ENCODE data around the gene SFMBT2.

Gene SFMBT2

DNA sequence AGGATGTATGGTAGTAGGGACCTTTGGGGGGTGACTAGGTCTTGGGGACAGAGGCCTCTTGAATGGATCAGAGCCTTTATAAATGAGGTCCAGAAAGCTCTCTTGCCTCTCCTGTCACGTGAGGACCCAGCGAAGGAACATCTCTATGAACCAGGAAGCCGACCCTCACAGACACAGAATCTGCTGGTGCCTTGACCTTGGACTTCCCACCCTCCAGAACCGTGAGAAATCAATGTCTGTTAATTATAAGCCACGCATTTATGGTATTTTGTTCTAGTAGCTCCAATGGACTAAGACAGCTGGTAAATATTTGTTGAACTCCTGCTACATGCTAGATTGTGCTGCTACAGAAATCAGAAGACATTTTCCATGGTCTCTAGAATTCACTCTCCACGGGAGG is 276.9 kb downstream of the SFMBT2 start:
- Histone ChIP-seq H3K27me3 (ENCODE audit: control insufficient read depth, insufficient read depth, low read length) (no peaks in the 10 kb centered on the region), H3K4me3 (ENCODE audit: low read depth, low read length) (no peak overlapping the region), H3K4me1 (ENCODE audit: control insufficient read depth, insufficient read depth, low read length) (no peaks in the 10 kb centered on the region), H3K9ac (ENCODE audit: low read depth, low read length) (no peak overlapping the region), H3K9me3 (ENCODE audit: control insufficient read depth, insufficient read depth, low read length) (no peaks in the 10 kb centered on the region), H3K27ac (ENCODE audit: low read depth, low read length) (no peak overlapping the region), H3K36me3 (ENCODE audit: control insufficient read depth, insufficient read depth, low read length) (no peaks in the 10 kb centered on the region)

- Histone ChIP-seq H3K4me3 (ENCODE audit: low read depth, low read length) (no peak overlapping the region), H3K9ac (ENCODE audit: low read depth, low read length) (no peak overlapping the region), H3K27me3 (ENCODE audit: control insufficient read depth, insufficient read depth, low read length) (no peaks in the 10 kb centered on the region), H3K36me3 (ENCODE audit: control insufficient read depth, insufficient read depth, low read length) (no peaks in the 10 kb centered on the region), H3K27ac (ENCODE audit: low read depth, low read length) (no peak overlapping the region), H3K9me3 (ENCODE audit: control insufficient read depth, insufficient read depth, low read length) (no peaks in the 10 kb centered on the region), H3K4me1 (ENCODE audit: control insufficient read depth, insufficient read depth, low read length) (no peaks in the 10 kb centered on the region)
Observed at GRCh38 chr10:7133278-7133677, 277.6 kb downstream of the SFMBT2 start.

- Histone ChIP-seq H3K9me3 (ENCODE audit: control insufficient read depth, insufficient read depth, low read length) (no peaks in the 10 kb centered on the region), H3K4me3 (ENCODE audit: low read depth, low read length) (no peak overlapping the region), H3K9ac (ENCODE audit: low read depth, low read length) (no peak overlapping the region), H3K27me3 (ENCODE audit: control insufficient read depth, insufficient read depth, low read length) (no peaks in the 10 kb centered on the region), H3K27ac (ENCODE audit: low read depth, low read length) (no peak overlapping the region), H3K36me3 (ENCODE audit: control insufficient read depth, insufficient read depth, low read length) (no peaks in the 10 kb centered on the region), H3K4me1 (ENCODE audit: control insufficient read depth, insufficient read depth, low read length) (no peaks in the 10 kb centered on the region)
Observed at GRCh38 chr10:7130191-7130911, 280.5 kb downstream of the SFMBT2 start.

DNA sequence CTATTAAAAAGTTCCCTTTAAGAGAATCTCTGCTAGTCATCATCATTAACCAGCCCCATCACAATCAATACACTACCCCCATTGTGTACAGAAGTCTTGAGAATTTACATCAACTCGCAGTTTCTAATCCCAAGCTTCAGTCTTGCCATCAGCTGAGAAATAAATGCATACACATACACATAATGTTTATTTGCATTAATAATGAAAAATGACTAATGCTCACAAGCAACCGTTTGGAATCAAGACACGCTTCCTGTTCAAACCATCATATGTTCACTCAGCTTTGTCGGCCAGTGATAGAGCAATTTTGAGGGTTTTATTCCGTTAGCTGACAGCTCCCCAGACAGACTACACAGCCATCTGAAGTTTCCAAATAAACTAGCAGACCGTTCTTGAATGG is 287.1 kb downstream of the SFMBT2 start:
- Histone ChIP-seq H3K27me3 (ENCODE audit: control insufficient read depth, insufficient read depth, low read length) (no peaks in the 10 kb centered on the region), H3K36me3 (ENCODE audit: control insufficient read depth, insufficient read depth, low read length) (no peaks in the 10 kb centered on the region), H3K4me3 (ENCODE audit: low read depth, low read length) (no peak overlapping the region), H3K9me3 (ENCODE audit: control insufficient read depth, insufficient read depth, low read length) (no peaks in the 10 kb centered on the region), H3K4me1 (ENCODE audit: control insufficient read depth, insufficient read depth, low read length) (no peaks in the 10 kb centered on the region), H3K9ac (ENCODE audit: low read depth, low read length) (no peak overlapping the region), H3K27ac (ENCODE audit: low read depth, low read length) (no peak overlapping the region)

GRCh38 chr10:7122561-7122960 is 288.3 kb downstream of the SFMBT2 start:
- Histone ChIP-seq H3K27me3 (ENCODE audit: control insufficient read depth, insufficient read depth, low read length) (no peaks in the 10 kb centered on the region), H3K9me3 (ENCODE audit: control insufficient read depth, insufficient read depth, low read length) (no peaks in the 10 kb centered on the region), H3K4me3 (ENCODE audit: low read depth, low read length) (no peak overlapping the region), H3K27ac (ENCODE audit: low read depth, low read length) (no peak overlapping the region), H3K9ac (ENCODE audit: low read depth, low read length) (no peak overlapping the region), H3K36me3 (ENCODE audit: control insufficient read depth, insufficient read depth, low read length) (no peaks in the 10 kb centered on the region), H3K4me1 (ENCODE audit: control insufficient read depth, insufficient read depth, low read length) (no peaks in the 10 kb centered on the region)

- Histone ChIP-seq H3K27ac (ENCODE audit: low read depth, low read length) (no peak overlapping the region), H3K9me3 (ENCODE audit: control insufficient read depth, insufficient read depth, low read length) (no peaks in the 10 kb centered on the region), H3K36me3 (ENCODE audit: control insufficient read depth, insufficient read depth, low read length) (no peaks in the 10 kb centered on the region), H3K9ac (ENCODE audit: low read depth, low read length) (no peak overlapping the region), H3K4me3 (ENCODE audit: low read depth, low read length) (no peak overlapping the region), H3K27me3 (ENCODE audit: control insufficient read depth, insufficient read depth, low read length) (no peaks in the 10 kb centered on the region), H3K4me1 (ENCODE audit: control insufficient read depth, insufficient read depth, low read length) (no peaks in the 10 kb centered on the region)
Observed at GRCh38 chr10:7121154-7121797, 289.6 kb downstream of the SFMBT2 start.

DNA sequence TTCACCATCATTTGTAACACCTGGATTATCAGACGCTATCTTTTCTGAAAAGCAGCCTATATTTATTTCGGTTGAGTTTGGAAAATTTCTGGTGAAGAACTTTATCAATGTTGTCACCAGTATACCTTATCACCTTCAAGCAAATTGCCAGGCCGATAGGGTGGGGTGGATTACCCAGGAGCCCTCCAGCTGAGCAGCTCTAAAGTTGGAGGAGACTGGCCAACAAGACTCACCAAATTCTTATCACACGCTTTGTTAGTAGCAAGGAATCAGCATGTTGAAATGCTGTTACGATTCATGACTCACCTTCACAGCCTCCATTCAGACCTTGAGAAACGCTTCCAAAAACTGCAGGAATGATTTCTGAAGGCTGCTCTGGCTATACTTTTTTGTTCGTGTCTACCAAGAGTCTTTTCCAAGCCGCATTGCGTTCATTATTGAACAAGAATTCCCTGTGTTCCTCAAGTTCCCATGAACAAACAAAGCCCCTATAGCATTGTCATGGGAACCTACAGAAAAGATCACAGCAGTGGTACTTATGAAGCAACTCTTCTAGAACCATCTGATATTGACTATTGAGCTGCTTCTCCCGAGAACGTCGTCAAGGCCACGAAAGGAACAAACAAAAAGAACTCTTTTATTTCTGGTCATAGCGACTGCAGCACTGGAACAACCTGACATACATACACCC is 291.4 kb downstream of the SFMBT2 start:
- Histone ChIP-seq H3K27ac (ENCODE audit: low read depth, low read length) (no peak overlapping the region), H3K27me3 (ENCODE audit: control insufficient read depth, insufficient read depth, low read length) (no peaks in the 10 kb centered on the region), H3K9ac (ENCODE audit: low read depth, low read length) (no peak overlapping the region), H3K36me3 (ENCODE audit: control insufficient read depth, insufficient read depth, low read length) (no peaks in the 10 kb centered on the region), H3K9me3 (ENCODE audit: control insufficient read depth, insufficient read depth, low read length) (no peaks in the 10 kb centered on the region), H3K4me3 (ENCODE audit: low read depth, low read length) (no peak overlapping the region), H3K4me1 (ENCODE audit: control insufficient read depth, insufficient read depth, low read length) (no peaks in the 10 kb centered on the region)

DNA sequence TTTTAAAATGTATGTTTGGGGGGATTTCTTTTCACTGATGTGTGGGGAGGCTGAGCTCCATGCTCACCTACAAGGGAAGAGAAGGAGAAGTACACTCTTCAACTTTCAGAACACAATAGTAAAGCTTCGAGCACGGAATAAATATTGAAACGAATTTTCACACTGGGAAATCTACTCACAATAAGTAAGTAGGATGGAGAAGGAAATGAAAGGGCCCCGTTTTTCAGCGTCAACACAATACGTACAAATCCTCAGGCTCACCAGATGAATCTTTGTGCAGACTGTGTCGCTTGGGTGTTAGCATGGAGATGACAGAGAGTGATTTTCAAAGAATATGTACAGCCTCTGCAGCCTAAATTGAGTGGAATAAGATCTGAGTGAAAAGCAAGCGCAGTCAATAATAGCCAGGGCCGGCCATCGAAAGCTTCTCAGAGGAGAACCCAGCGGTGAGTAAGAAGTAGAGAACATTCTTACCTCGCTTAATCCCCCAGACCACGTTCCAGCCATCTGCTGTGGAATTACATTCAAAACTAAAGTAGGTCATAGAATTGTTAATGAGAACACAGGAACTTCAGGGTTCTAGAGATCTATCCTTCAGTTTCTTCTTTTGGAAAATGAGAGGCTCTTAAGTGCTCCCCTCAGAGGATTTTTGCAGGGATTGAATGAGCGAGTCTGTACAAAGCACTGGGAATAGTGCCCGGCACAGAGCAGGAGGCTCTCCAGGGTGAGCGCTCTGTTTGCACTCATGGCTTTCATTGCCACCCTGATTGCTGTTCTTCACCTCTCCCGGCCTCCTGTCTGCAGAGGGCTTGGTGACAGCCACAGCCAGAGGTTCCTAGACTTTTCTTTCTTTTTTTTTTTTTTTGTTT is 292.8 kb downstream of the SFMBT2 start:
- no peaks in the 10 kb centered on the region for H3K4me1 ChIP-seq (ENCODE audit: control insufficient read depth, insufficient read depth, low read length)
- no peak overlapping the region for H3K9ac ChIP-seq (ENCODE audit: low read depth, low read length)
- H3K27me3 ChIP-seq (ENCODE audit: control insufficient read depth, insufficient read depth, low read length): no peaks in the 10 kb centered on the region
- H3K27ac ChIP-seq (ENCODE audit: low read depth, low read length): no peak overlapping the region
- no peaks in the 10 kb centered on the region for H3K9me3 ChIP-seq (ENCODE audit: control insufficient read depth, insufficient read depth, low read length)
- no peak overlapping the region for H3K4me3 ChIP-seq (ENCODE audit: low read depth, low read length)
- H3K36me3 ChIP-seq (ENCODE audit: control insufficient read depth, insufficient read depth, low read length): no peaks in the 10 kb centered on the region

GRCh38 chr10:7117177-7117799 is 293.5 kb downstream of the SFMBT2 start:
- Histone ChIP-seq H3K36me3 (ENCODE audit: control insufficient read depth, insufficient read depth, low read length) (no peaks in the 10 kb centered on the region), H3K4me1 (ENCODE audit: control insufficient read depth, insufficient read depth, low read length) (no peaks in the 10 kb centered on the region), H3K9me3 (ENCODE audit: control insufficient read depth, insufficient read depth, low read length) (no peaks in the 10 kb centered on the region), H3K9ac (ENCODE audit: low read depth, low read length) (no peak overlapping the region), H3K4me3 (ENCODE audit: low read depth, low read length) (no peak overlapping the region), H3K27me3 (ENCODE audit: control insufficient read depth, insufficient read depth, low read length) (no peaks in the 10 kb centered on the region), H3K27ac (ENCODE audit: low read depth, low read length) (no peak overlapping the region)

DNA sequence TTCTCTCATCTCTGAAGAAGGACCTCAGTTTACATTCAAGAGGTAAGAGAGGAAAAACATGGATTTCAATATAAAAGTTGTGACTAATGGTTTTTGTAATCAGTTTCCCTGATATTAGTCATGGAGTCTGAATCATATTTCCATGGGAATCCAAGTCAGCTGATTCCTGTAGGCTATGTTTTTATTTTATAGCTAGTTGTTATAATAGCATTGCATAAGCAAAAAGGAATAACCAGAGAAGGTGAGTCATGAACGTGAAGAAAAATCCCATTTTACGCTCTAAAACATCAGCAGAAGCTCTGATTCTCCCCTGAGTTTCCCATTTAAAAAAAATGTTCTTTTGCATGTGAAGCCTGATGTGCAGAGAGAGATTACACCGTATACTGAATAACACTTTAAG is 299.3 kb downstream of the SFMBT2 start:
- Histone ChIP-seq H3K4me1 (ENCODE audit: control insufficient read depth, insufficient read depth, low read length) (no peaks in the 10 kb centered on the region), H3K27ac (ENCODE audit: low read depth, low read length) (no peak overlapping the region), H3K4me3 (ENCODE audit: low read depth, low read length) (no peak overlapping the region), H3K27me3 (ENCODE audit: control insufficient read depth, insufficient read depth, low read length) (no peaks in the 10 kb centered on the region), H3K9ac (ENCODE audit: low read depth, low read length) (no peak overlapping the region), H3K36me3 (ENCODE audit: control insufficient read depth, insufficient read depth, low read length) (no peaks in the 10 kb centered on the region), H3K9me3 (ENCODE audit: control insufficient read depth, insufficient read depth, low read length) (no peaks in the 10 kb centered on the region; the same call in 1 of the 2 replicates)
